ENCODE measurements around the gene ZKSCAN3.
"Not testable (repeated sequence)": the region's sequence is repeated elsewhere in the genome, so short reads cannot be mapped to it uniquely, and the experiment has no call there.

ZKSCAN3 gene

GRCh38 chr6:28378644-28379043 is 28.9 kb downstream of the ZKSCAN3 start:
- DNase-seq = no peak

- no peak for DNase-seq
These were observed 30.6 kb downstream of the ZKSCAN3 start for GRCh38 chr6:28380381-28380780.

GRCh38 chr6:28383235-28384142 is 33.7 kb downstream of the ZKSCAN3 start:
- no peak for DNase-seq

GRCh38 chr6:28384143-28384533 is 34.4 kb downstream of the ZKSCAN3 start:
- no peak for DNase-seq

GRCh38 chr6:28390688-28391087 is 40.9 kb downstream of the ZKSCAN3 start:
- no peak for DNase-seq

GRCh38 chr6:28393912-28394662 is 44.3 kb downstream of the ZKSCAN3 start:
- no peak for DNase-seq

GRCh38 chr6:28395918-28396317 is 46.2 kb downstream of the ZKSCAN3 start:
- DNase-seq = no peak

- peak; percentile 88 for DNase-seq
These were observed 49.8 kb downstream of the ZKSCAN3 start, which contains the start of gene ZSCAN12 for GRCh38 chr6:28399350-28400121. ZSCAN12 (minus strand) TSS chr6:28399747; CDS start chr6:28398405, 1,342 bp downstream.

- no peak for DNase-seq
These were observed 50.3 kb downstream of the ZKSCAN3 start for GRCh38 chr6:28400122-28400451.

GRCh38 chr6:28401172-28401571 is 51.4 kb downstream of the ZKSCAN3 start:
- peak; percentile 53 for DNase-seq

GRCh38 chr6:28402197-28402596 is 52.5 kb downstream of the ZKSCAN3 start:
- no peak for DNase-seq

- DNase-seq = not testable (repeated sequence)
These were observed 54.2 kb downstream of the ZKSCAN3 start for GRCh38 chr6:28403923-28404322.

GRCh38 chr6:28407401-28407800 is 57.7 kb downstream of the ZKSCAN3 start:
- DNase-seq = no peak

- no peak for DNase-seq
These were observed 58.5 kb downstream of the ZKSCAN3 start for GRCh38 chr6:28408076-28408802.

GRCh38 chr6:28410767-28411166 is 61.0 kb downstream of the ZKSCAN3 start:
- DNase-seq = no peak

GRCh38 chr6:28413681-28414080 is 63.9 kb downstream of the ZKSCAN3 start:
- DNase-seq = no peak

Measured in EL (cell line).